MCF 10A (cell line): ENCODE measurements around the gene FAM156B. TPM values are rescaled to one million over a fixed set of nuclear protein-coding genes. Genes with fewer than 3 reads are reported as not detected.
"Not testable (repeated sequence)": the region's sequence is repeated elsewhere in the genome, so short reads cannot be mapped to it uniquely, and the experiment has no call there.

Experiments
- BruUV-seq: library from RNA; stranded (reverse); fragments of 400-500 nt; replicated peaks from 2 replicates; lab custom pipeline; 2021; lab: Mats Ljungman, UMichigan
- CTCF ChIA-PET: fragments of 300-600 bp; sonication (Branson Sonifier 250); formaldehyde crosslinking; extraction: SDS; loops from one replicate; lab custom pipeline; 2021; ENCODE audit warnings: antibody characterized with exemption, inconsistent platforms; lab: Yijun Ruan, JAX
- POLR2A ChIA-PET: fragments of 300-600, 350-650 bp; sonication (Branson Sonifier 250); formaldehyde crosslinking; extraction: SDS; loops from one replicate; lab custom pipeline; 2020; ENCODE audit warnings: antibody characterized with exemption, inconsistent platforms; lab: Yijun Ruan, JAX
- DNase-seq: peaks from one replicate; pipeline ENCODE4 v3.0.0-alpha.2; 2018; ENCODE audit not compliant: unreplicated experiment
- H3K27ac Mint-ChIP-seq: one replicate; pipeline ENCODE4 v1.8.0; 2022; ENCODE audit warnings: mild to moderate bottlenecking, low read depth, mixed read lengths; ENCODE audit not compliant: unreplicated experiment
- H3K27me3 Mint-ChIP-seq: one replicate; pipeline ENCODE4 v1.8.0; 2022; ENCODE audit warnings: mixed read lengths; ENCODE audit not compliant: insufficient read depth, unreplicated experiment
- H3K36me3 Mint-ChIP-seq: one replicate; pipeline ENCODE4 v1.8.0; 2022; ENCODE audit warnings: mild to moderate bottlenecking, moderate library complexity, mixed read lengths; ENCODE audit not compliant: insufficient read depth, unreplicated experiment
- H3K4me1 Mint-ChIP-seq: one replicate; pipeline ENCODE4 v1.8.0; 2022; ENCODE audit warnings: mixed read lengths; ENCODE audit not compliant: insufficient read depth, unreplicated experiment
- H3K4me3 Mint-ChIP-seq: one replicate; pipeline ENCODE4 v1.8.0; 2022; ENCODE audit warnings: mild to moderate bottlenecking, moderate library complexity, mixed read lengths; ENCODE audit not compliant: unreplicated experiment
- H3K9me3 Mint-ChIP-seq: one replicate; pipeline ENCODE4 v1.8.0; 2022; ENCODE audit warnings: mixed read lengths; ENCODE audit not compliant: unreplicated experiment
- intact Hi-C: fragments of 100-400 bp; cut with micrococcal nuclease; formaldehyde crosslinking; loops from 2 replicates; pipeline ENCODE4 v1.14.1; 2022
- total RNA-seq: library from RNA; stranded (reverse); gene quantifications from 2 replicates; pipeline ENCODE4 v1.2.3, GENCODE V29; 2022

The FAM156B gene
- total RNA-seq, 1 experiment from 2014 or later: 13.3 TPM

GRCh38 chrX:52949884-52950283, 52.8 kb downstream of the FAM156B start:
- POLR2A ChIA-PET, H3K36me3 Mint-ChIP-seq, H3K4me1 Mint-ChIP-seq, H3K4me3 Mint-ChIP-seq, H3K27me3 Mint-ChIP-seq, DNase-seq, H3K9me3 Mint-ChIP-seq, CTCF ChIA-PET, intact Hi-C loops, BruUV-seq, H3K27ac Mint-ChIP-seq: not testable (repeated sequence)

Other genes with a start within 250 kb of the FAM156B start
- not detected in 2 replicates for gene SSX7, start 242.4 kb upstream of the FAM156B start, total RNA-seq
- gene SSX2, start 190.2 kb upstream of the FAM156B start, total RNA-seq: not detected in 2 replicates
- gene SSX2B, start 146.1 kb upstream of the FAM156B start, total RNA-seq: not detected in 2 replicates
- gene SPANXN5, start 99.9 kb upstream of the FAM156B start, total RNA-seq: not detected in 2 replicates
- gene XAGE5, start 86.0 kb upstream of the FAM156B start, total RNA-seq: not detected in 2 replicates
- gene XAGE3, start 29.2 kb upstream of the FAM156B start, total RNA-seq: not detected in 2 replicates
- gene FAM156A, start 61.2 kb downstream of the FAM156B start, total RNA-seq: 19.3 and 21.2 TPM in 2 replicates
- 1.3 TPM in 2 replicates for gene GPR173, start 151.5 kb downstream of the FAM156B start, total RNA-seq
- gene TSPYL2, start 185.0 kb downstream of the FAM156B start, total RNA-seq: 39.3 and 41.6 TPM in 2 replicates
- gene KANTR, start 196.8 kb downstream of the FAM156B start, total RNA-seq: 3.4 and 6.3 TPM in 2 replicates